ENCODE data around the gene IL31RA. TPM values are rescaled to one million over a fixed set of nuclear protein-coding genes. Genes with fewer than 3 reads are reported as not detected.
"Not testable (repeated sequence)": the region's sequence is repeated elsewhere in the genome, so short reads cannot be mapped to it uniquely, and the experiment has no call there.

Gene IL31RA
- total RNA-seq, 2 experiments from 2014 or later = not detected

- Mint-ChIP-seq H3K36me3 (no peaks in the 10 kb centered on the region), H3K4me3 (no peak overlapping the region), H3K27ac (no peak overlapping the region), H3K9me3 (ENCODE audit: low read depth) (no peaks in the 10 kb centered on the region), H3K4me1 (peaks cover 7% of the 10 kb centered on the region), H3K27me3 (peaks cover 6% of the 10 kb centered on the region)
- CTCF ChIA-PET = no interaction called here
- DNase-seq = no peak
- no peak for ATAC-seq
These were observed 76.9 kb downstream of the IL31RA start for GRCh38 chr5:55927861-55928655.

GRCh38 chr5:55929020-55929799, 78.1 kb downstream of the IL31RA start:
- H3K36me3 Mint-ChIP-seq = no peaks in the 10 kb centered on the region
- H3K4me1 Mint-ChIP-seq = no peaks in the 10 kb centered on the region
- H3K27ac Mint-ChIP-seq = no peak overlapping the region
- ATAC-seq (no peak), DNase-seq (no peak)
- peaks cover 2% of the 10 kb centered on the region for H3K27me3 Mint-ChIP-seq
- CTCF ChIA-PET = no interaction called here
- H3K4me3 Mint-ChIP-seq = no peak overlapping the region
- no peaks in the 10 kb centered on the region for H3K9me3 Mint-ChIP-seq (ENCODE audit: low read depth)

DNA sequence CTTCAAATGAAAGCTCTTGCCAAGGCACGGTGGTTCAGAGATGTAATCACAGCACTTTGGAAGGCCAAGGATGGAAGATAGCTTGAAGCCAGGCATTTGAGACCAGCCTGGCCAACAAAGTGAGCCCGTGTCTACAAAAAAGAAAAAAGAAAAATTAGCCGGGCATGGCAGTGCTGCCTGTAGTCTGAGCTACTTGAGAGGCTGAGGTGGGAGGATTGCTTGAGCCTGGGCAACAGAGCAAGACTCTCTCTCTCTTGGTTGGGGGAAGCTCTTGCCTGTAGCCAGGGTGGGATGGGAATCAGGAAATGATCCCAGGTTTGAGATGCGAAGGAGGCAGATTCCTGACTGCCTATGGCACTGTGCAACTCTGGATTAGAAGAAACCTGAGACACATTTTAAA, 81.5 kb downstream of the IL31RA start:
- DNase-seq (no peak), ATAC-seq (no peak)
- Mint-ChIP-seq H3K9me3 (ENCODE audit: low read depth) (no peaks in the 10 kb centered on the region), H3K4me3 (no peak overlapping the region), H3K27me3 (no peaks in the 10 kb centered on the region), H3K36me3 (no peaks in the 10 kb centered on the region), H3K4me1 (no peaks in the 10 kb centered on the region), H3K27ac (no peak overlapping the region)
- CTCF ChIA-PET = interaction anchor here (0.9 to 1.3 kb wide), 2 partner anchors 10 to 268 kb away, joined by 3 read pairs; no protein-coding TSS in a partner anchor

DNA sequence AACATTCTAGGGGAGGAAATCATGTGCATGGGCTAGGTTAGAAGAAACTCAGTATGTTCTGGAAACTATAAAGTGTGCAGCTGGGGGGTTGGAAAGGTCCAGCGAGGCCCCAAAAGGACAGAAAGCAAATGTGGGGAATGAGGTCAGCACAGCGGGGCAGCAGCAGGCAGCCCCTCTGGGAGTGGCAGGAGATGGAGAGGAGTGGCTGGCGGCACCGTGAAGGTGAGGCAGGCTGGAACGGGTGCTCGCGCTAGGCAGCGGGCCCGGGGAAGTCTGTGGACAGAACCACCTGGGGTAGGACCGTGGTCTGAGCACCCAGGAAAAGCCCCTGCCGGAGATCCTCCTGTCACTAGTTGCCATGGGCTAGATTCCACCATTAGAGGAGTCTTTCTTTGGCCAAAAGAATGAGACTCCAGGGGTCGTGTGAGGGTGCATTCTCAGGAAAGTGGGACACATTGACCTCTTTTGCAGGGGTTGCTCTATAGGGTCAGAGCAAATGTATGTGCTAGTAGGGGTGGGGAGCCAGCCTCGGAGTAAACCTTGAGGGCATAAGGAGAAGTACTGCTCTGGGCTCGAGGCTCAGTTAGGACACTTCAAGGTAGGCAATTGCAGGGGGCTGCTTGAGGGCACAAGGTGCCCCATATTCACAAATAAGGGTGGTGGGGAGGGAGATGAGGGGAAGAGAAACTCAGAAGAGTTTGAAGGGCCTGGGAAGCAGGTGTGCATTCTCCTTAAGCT, 82.4 kb downstream of the IL31RA start:
- Mint-ChIP-seq H3K36me3 (no peaks in the 10 kb centered on the region), H3K27ac (no peak overlapping the region), H3K4me3 (no peak overlapping the region), H3K4me1 (no peaks in the 10 kb centered on the region), H3K27me3 (no peaks in the 10 kb centered on the region), H3K9me3 (ENCODE audit: low read depth) (no peaks in the 10 kb centered on the region)
- CTCF ChIA-PET = interaction anchor here (0.9 to 1.3 kb wide), 2 partner anchors 11 to 267 kb away, joined by 3 read pairs; no protein-coding TSS in a partner anchor
- ATAC-seq (no peak), DNase-seq (no peak)

GRCh38 chr5:55934115-55934613, 83.0 kb downstream of the IL31RA start:
- ATAC-seq = no peak
- no peak overlapping the region for H3K27ac Mint-ChIP-seq
- no peak overlapping the region for H3K4me3 Mint-ChIP-seq
- no peak for DNase-seq
- no peaks in the 10 kb centered on the region for H3K36me3 Mint-ChIP-seq
- H3K9me3 Mint-ChIP-seq (ENCODE audit: low read depth) = no peaks in the 10 kb centered on the region
- CTCF ChIA-PET = interaction anchor here (1.2 to 4.0 kb wide), 6 partner anchors 10 to 335 kb away, joined by 3 to 40 read pairs (median 6); no protein-coding TSS in a partner anchor
- no peaks in the 10 kb centered on the region for H3K4me1 Mint-ChIP-seq
- H3K27me3 Mint-ChIP-seq = no peaks in the 10 kb centered on the region

DNA sequence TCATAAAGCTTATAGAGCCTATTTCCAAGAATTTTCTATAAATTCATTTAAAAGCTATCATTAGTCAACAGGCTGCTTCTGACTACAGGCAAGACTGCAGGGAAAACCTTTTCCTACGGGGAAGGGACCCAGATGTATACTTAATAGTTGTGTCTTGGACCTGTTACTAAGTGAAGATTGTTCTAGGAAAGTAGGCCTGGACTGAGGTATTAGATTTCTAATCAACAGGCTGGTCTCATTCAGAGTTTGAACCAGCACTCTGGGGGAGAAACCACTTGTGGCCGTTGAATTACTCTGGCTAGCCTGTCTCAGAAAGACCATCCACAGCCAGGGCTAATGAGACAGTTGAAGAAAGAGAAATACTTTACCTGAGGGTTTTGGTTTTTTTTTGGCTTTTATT, 83.6 kb downstream of the IL31RA start:
- CTCF ChIA-PET = interaction anchor here (0.7 to 4.0 kb wide), 9 partner anchors 11 to 903 kb away, joined by 3 to 40 read pairs (median 5); no protein-coding TSS in a partner anchor
- no peaks in the 10 kb centered on the region for H3K27me3 Mint-ChIP-seq
- ATAC-seq = no peak
- DNase-seq = no peak
- no peaks in the 10 kb centered on the region for H3K4me1 Mint-ChIP-seq
- H3K36me3 Mint-ChIP-seq = no peaks in the 10 kb centered on the region
- no peak overlapping the region for H3K27ac Mint-ChIP-seq
- no peaks in the 10 kb centered on the region for H3K9me3 Mint-ChIP-seq (ENCODE audit: low read depth)
- H3K4me3 Mint-ChIP-seq = no peak overlapping the region

GRCh38 chr5:55935371-55935770, 84.2 kb downstream of the IL31RA start:
- Mint-ChIP-seq H3K27me3 (no peaks in the 10 kb centered on the region), H3K27ac (no peak overlapping the region), H3K4me1 (no peaks in the 10 kb centered on the region), H3K9me3 (ENCODE audit: low read depth) (no peaks in the 10 kb centered on the region), H3K4me3 (no peak overlapping the region), H3K36me3 (peaks cover under 1% of the 10 kb centered on the region)
- DNase-seq = no peak
- CTCF ChIA-PET = interaction anchor here (0.7 to 4.0 kb wide), 14 partner anchors 10 to 902 kb away, joined by 3 to 40 read pairs (median 4); no protein-coding TSS in a partner anchor
- no peak for ATAC-seq

DNA sequence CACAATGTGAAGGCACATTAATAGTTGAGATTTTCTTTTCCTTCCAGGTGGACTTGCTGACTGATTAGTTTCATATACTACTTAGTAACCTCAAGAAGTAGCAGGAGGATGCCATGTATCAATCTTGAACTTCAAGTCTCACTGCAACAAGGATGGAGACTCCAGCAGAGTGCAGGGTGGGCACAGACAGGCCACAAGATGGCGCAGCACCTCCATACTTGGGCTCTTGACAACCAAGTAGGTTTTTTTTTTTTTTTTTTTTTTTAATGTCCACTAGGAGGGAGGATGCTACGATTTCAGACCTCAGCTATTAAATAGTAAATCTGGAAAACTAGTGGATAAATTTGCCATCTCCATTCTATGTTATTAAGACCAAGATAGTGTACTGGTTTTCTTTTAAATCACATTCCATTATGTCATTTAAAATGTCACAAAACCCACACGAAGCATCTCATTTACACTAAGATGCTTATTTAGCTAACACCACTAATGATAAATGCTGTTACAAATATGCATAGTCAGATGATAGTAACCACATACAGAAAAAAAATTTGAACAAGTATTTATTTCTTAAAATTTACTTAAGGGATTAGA, 85.0 kb downstream of the IL31RA start:
- no peaks in the 10 kb centered on the region for H3K27me3 Mint-ChIP-seq
- H3K4me1 Mint-ChIP-seq = no peaks in the 10 kb centered on the region
- no peak overlapping the region for H3K27ac Mint-ChIP-seq
- H3K36me3 Mint-ChIP-seq = peaks cover 3% of the 10 kb centered on the region
- H3K9me3 Mint-ChIP-seq (ENCODE audit: low read depth) = no peaks in the 10 kb centered on the region
- CTCF ChIA-PET = interaction anchor here (0.6 to 4.0 kb wide), 28 partner anchors 9 to 1205 kb away, joined by 3 to 40 read pairs (median 4); no protein-coding TSS in a partner anchor
- ATAC-seq (peak; percentile 84), DNase-seq (peak; percentile 87)
- H3K4me3 Mint-ChIP-seq = no peak overlapping the region

- H3K36me3 Mint-ChIP-seq; H3K4me1 Mint-ChIP-seq; ATAC-seq; H3K27ac Mint-ChIP-seq; H3K4me3 Mint-ChIP-seq; DNase-seq; H3K9me3 Mint-ChIP-seq (ENCODE audit: low read depth); H3K27me3 Mint-ChIP-seq: not testable (repeated sequence)
- CTCF ChIA-PET = interaction anchor here (0.6 to 4.0 kb wide), 9 partner anchors 8 to 332 kb away, joined by 3 to 40 read pairs (median 7); no protein-coding TSS in a partner anchor
These were observed 86.4 kb downstream of the IL31RA start for GRCh38 chr5:55937598-55937997.

DNA sequence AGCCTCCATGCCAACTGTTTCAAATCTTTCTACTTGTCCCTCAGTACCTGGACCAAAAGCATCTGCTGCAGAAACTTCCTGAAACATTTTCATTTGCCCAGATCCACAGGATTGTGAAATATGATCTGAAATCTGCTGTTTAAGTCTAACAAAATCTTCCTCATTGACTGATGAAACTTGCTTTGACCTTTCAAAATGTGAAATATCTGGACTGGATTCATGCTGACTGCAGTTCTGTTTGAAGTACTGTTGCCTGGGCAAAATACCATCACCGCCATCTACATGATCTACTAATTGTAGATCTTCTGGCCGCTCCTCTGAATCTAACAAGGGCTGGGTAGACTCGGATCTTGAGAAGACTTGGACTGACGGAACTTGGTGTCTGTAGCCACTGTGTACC, 90.0 kb downstream of the IL31RA start:
- H3K9me3 Mint-ChIP-seq (ENCODE audit: low read depth); H3K27ac Mint-ChIP-seq; H3K27me3 Mint-ChIP-seq; DNase-seq; H3K4me3 Mint-ChIP-seq; H3K4me1 Mint-ChIP-seq; ATAC-seq; CTCF ChIA-PET: not testable (repeated sequence)
- H3K36me3 Mint-ChIP-seq = peaks cover 26% of the 10 kb centered on the region

DNA sequence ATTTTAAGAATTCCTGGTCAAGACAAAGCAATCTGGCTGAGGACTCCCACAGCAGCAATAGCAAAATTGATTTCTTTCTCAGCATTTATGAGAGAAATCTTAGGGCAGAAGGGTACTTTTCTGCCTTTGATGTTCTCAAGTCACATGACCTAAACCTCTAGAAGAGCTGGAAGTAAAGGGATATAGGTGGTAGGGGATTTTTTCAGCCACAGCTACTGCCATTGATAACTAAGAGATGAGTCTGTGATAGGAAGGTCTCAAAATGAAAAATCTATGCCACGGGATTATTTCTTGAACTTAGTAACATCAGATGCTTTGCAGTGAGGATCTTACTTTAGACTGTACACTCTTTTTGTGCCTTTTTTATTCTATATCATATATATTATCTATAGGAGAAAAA, 108.1 kb downstream of the IL31RA start:
- Mint-ChIP-seq H3K36me3 (peaks cover 39% of the 10 kb centered on the region), H3K4me3 (no peak overlapping the region), H3K27ac (no peak overlapping the region), H3K9me3 (ENCODE audit: low read depth) (no peaks in the 10 kb centered on the region), H3K4me1 (peaks cover 3% of the 10 kb centered on the region), H3K27me3 (no peaks in the 10 kb centered on the region)
- CTCF ChIA-PET = interaction anchor here (1.3 kb wide), 1 partner anchor 23 kb away, joined by 4 read pairs; no protein-coding TSS in a partner anchor
- DNase-seq (no peak), ATAC-seq (no peak)

DNA sequence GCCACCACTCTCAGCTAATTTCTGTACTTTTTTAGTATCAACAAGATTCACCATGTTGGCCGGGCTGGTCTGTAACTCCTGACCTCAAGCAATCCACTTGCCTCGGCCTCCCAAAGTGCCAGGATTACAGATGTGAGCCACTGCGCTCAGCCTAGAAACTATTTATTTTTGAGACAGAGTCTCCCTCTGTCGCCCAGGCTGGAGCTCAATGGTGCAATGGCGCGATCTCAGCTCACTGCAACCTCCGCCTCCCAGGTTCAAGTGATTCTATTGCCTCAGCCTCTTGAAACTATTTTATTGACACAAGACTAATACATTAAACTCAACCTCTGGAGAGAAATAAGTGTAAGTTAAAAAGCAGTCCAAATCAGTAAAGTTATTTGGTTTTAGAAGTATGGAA, 109.6 kb downstream of the IL31RA start:
- Mint-ChIP-seq H3K36me3 (peaks cover 34% of the 10 kb centered on the region), H3K27me3 (no peaks in the 10 kb centered on the region)
- CTCF ChIA-PET = no interaction called here

More for the DNA sequence above, 109.6 kb downstream of the IL31RA start:
- ATAC-seq (no peak), DNase-seq (no peak)
- no peak overlapping the region for H3K4me3 Mint-ChIP-seq
- H3K4me1 Mint-ChIP-seq = peaks cover 3% of the 10 kb centered on the region
- no peak overlapping the region for H3K27ac Mint-ChIP-seq
- no peaks in the 10 kb centered on the region for H3K9me3 Mint-ChIP-seq (ENCODE audit: low read depth)

Measured in activated CD8-positive, alpha-beta memory T cell treated with anti-CD3 and anti-CD28 coated beads, Interleukin-2, amount 10 ng/mL, durations not matched to agents 7 days and 5 days (primary cell).